ENCODE data around the gene PDZD8.

The PDZD8 gene

DNA sequence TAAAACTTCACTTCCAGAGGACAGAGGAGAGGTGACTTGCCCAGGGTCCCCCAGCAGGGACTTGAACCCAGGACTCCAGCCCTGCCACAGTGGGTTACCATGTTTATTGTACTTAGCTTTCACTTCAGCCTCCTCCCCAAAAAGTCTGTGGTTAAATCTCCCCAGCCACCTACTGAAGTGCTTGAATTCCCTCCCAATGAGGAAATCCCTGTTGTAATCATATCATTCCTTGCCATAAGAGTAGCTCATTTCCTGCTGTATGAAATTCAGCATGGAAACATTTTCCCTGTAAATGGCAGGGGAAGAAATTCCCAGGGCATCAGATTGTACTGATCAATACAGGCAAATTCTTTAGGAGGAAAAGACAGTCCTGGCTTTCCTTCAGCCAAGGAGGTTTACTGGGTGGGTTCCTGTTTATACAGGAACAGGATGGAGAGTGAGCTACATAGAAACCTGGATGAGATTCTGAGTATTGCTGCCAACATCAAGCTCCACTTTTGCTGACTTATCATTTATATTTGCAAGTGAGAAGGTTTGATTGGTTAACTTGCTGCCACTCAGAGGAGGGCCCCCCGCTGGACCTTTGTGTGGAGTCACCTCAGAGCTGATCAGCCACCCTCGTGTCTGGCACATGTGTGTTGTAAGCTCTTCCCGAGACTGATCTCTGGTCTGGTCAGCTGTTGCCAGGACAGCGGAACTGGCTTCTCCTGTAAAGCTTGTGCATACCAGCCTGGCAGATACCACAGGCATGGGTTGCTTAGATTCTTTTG is 16.4 kb upstream of the PDZD8 start:
- DNase-seq, result no peak

DNA sequence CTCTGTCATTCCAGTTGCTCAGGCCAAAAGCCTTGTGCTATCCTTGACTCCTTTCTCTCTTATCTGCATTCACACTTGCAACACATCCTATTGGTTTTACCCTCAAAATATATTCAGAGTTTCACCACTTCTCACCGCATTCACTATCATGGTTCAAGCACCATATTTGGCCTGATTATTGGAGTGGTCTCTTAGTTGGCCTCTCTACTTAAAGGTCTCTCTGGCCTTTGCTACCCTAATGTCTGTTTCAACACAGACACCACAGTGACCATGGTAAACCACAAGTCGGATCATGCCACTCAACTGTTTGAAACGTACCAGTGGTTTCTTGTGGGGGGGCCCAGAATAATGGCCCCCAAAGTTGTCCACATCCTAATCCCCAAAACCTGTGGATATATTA is 15.2 kb upstream of the PDZD8 start:
- DNase-seq, result no peak

- DNase-seq, result no peak
These were observed 11.6 kb upstream of the PDZD8 start for GRCh38 chr10:117386805-117387204.

DNA sequence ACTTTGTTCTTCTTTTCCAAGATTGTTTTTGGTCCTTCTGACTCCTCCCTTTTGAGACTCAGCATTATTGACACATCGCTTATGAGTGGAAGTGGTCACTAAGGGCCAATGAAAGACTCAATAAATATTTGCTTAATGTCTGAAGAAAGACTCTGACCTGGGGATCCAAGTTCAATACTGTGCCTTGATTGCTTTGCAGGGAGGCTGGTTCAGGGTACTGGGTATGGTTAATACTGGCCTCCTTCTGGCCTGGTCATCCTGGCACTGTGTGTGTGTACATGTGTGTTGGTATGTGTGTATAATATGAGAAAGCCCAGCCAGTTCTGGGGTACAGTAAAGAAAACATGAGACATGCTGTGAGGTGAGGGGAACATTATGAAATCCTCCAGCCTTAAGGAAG is 7.6 kb upstream of the PDZD8 start:
- no peak for DNase-seq

DNA sequence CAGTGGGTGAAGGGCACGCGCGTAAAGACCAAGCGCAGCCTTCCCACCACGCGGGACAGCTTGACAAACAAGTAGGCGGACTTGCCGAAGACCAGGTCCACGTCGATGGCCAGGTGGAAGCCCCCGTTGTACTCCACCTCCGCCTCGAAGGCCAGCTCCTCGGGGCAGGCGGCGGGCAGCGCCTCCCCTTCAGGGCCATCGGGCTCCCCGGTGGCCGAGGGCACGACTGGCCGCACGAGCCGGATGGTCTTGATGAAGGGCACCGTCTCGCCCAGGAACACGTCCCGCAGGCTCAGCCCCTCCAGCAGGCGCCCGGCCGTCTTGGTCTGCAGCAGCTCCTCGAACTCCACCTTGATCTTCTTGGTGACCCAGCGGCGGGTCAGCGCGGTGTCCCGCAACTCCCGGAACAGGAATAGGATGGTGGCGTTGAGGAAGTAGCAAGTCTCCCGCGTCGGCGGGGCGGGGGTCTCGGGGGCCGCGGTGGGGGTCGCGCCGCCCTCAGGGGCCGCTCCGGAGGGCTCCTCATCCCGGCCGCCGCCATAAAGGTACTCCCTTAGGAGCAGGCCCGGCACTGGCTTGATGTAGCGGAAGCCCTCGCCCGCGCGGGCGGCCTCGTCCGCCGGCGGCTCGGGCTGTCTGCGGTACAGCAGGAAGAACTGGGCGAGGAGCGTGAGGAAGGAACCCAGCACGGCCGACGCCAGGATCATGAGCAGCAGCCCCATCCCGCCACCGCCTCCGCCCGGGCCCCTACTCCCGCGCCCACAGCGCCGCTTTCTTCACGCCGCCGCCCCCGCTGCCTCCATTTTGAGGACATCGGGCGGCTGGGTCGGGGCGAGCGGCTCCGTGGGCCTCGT is 507 bp downstream of the PDZD8 start:
- peak; percentile 30 for DNase-seq

- DNase-seq, result no peak
These were observed 1.3 kb downstream of the PDZD8 start for GRCh38 chr10:117373823-117374505.

GRCh38 chr10:117370205-117370604 is 5.0 kb downstream of the PDZD8 start:
- no peak for DNase-seq

DNA sequence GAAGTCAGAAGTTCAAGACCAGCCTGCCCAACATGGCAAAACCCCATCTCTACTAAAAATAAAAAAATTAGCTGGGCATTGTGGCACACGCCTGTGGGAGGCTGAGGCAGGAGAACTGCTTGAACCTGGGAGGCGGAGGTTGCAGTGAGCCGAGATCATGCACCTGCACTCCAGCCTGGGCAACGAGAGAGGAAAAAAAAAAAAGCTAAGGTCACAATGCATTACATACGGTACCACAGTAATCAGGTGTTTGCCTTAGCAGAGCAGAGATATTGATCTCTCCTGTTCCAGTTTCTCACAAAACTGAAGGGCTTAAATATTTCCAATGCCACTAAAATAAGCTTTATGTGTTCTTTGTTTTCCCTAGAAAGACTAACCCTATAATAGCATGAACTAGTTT is 7.5 kb downstream of the PDZD8 start:
- no peak for DNase-seq

- no peak for DNase-seq
These were observed 8.5 kb downstream of the PDZD8 start for GRCh38 chr10:117366741-117367140.

- no peak for DNase-seq
These were observed 9.6 kb downstream of the PDZD8 start for GRCh38 chr10:117365612-117366011.

DNA sequence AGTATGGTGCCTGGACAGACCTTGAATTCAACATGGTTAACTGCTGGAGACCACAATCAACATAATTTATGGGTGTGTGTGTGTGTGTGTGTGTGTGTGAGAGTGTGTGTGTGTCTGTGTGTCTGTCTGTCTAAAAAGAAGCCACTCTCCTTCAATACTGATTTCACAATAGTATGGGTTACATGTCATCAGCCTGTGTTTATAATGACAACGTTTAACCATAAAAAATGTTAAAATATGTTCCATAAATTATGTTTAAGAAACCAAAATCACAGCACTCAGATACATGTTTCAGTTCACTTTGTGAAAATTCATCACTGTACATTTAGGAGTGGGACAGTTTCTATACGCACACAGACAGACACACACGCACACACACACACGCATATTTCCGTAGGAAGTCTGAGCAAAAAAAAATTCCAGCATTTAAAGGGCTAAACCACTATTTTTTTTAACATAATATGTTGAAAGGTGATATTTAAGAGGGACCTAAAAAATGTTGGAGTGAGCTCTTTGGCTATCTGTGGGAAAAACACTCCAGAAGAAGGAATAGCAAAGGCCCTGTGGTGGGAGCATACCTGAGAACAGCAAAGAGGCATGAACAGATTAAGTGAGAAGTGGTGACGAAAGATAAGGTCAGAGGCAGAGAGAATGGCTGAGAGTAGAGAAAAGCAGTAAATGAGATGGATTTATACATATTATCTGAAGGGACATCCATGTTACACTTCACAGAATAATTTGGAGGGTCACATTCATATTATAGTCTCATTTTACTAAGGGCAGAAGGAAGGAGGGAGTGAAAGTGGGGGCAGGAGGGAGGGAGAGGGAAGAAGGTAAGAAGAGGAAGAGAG is 10.9 kb downstream of the PDZD8 start:
- DNase-seq, result no peak

GRCh38 chr10:117363028-117363427 is 12.2 kb downstream of the PDZD8 start:
- DNase-seq, result no peak

DNA sequence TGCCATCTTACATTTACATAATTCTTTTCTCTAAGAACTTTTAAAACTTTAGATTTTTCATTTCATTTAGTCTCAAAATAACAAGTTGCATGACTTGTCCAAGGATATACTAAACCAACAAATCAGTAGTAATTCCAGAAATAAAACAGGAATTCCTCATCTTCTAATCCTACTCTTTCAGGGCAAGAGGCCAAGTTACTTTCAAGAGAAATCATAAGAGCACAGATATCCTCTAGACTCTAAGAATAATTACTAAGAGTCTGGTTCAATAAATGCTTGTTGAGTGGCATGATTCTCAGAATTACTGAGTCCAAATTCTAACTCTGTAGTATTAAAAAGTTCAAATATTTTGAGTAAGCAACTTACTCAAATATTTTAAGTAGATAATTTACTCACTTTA is 12.9 kb downstream of the PDZD8 start:
- DNase-seq, result no peak

- no peak for DNase-seq
These were observed 14.1 kb downstream of the PDZD8 start for GRCh38 chr10:117360994-117361667.

DNA sequence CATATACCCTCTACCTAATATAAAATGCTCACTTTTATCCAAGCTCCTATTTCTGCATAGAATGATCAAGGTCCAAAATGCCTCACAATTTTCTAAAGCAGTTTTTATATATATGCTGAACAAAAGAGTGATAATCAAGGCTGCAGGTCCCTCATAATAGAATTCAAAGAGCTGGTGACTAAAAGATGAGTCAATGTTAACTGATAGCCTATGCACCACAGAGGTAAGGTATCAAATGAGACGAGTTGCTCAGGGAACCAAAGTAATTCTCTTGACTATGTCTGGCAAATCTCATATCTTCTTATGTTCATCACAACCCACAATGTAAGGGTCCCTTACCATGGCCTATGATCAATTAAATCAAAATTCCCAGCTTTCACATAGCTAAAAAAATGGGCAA is 15.2 kb downstream of the PDZD8 start:
- no peak for DNase-seq

DNA sequence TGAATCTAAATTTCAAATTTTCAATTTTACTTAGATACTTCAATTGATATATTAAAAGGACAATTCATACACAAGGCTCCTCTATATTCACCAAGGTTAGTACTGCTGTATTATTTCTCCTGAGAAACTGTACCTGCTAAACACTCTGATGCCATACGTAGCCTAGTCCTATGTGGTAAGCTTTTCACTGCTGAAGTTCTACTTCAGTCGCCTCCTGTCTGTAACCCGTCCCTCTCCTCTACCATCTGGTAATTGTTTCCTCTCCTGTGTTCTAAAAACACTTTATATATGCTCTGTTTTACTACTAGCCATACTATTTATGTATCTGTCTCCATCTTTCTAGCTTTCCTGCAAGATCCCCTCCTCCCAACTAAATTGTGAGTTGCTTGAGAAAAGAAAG is 20.2 kb downstream of the PDZD8 start:
- no peak for DNase-seq

GRCh38 chr10:117353684-117354083 is 21.6 kb downstream of the PDZD8 start:
- no peak for DNase-seq

DNA sequence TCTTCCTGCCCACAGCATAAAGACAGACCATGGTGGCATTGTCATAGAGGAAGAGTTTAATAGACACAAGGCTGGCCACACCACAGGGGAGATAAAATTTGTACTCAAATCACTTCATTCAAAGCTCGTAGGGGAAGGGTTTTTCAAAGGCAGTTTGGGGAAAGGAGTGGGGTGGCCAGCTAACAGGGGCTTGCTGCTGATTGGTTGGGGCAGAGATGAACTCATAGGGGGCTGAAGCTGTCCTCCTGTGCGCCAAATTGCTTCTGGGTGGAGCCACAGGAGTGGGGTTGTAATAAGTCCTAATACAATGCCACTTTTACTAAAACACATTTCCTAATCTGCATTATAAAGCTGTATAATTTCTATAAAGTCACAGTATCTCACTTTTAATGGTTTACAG is 22.5 kb downstream of the PDZD8 start:
- DNase-seq, result no peak

DNA sequence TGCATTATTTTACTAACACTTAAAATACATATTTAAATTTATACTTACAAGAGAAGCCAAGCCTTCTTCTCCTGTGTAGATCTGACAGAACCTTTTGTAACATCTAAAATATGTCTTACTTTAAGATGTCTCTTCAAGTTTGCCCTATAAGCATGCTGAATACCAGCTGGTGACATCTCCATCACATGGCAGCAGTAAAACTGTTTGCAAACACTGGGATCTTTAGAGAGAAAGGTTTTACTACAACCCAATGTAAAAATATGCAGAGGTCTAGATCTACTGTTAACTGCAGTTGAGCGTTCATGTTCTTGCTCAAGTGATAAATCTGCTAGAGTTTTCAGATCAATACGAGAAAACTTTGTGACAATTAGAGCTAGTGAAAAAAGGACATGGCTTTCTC is 23.2 kb downstream of the PDZD8 start:
- DNase-seq, result no peak

DNA sequence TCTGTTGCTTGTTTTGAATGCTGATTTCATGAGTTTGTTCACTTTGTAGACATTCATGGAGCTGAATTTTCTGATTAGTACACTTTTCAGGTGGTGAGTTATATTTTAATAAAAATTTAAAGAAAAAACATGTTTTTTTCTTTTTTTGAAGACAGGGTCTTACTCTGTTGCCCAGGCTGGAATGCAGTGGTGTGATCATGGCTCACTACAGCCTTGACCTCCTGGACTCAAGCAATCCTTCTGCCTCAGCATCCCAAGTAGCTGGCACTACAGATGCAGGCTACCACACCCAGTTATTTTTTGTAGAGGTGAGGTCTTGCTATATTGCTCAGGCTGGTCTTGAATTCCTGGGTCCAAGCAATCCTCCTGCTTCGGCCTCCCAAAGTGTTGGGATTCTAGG is 23.7 kb downstream of the PDZD8 start:
- no peak for DNase-seq

GRCh38 chr10:117350909-117351308 is 24.3 kb downstream of the PDZD8 start:
- no peak for DNase-seq

GRCh38 chr10:117348236-117348635 is 27.0 kb downstream of the PDZD8 start:
- DNase-seq, result no peak

Data from NCI-H1092 treated with DMSO at 0.1 percent for 48 hours (cell line).